IMR-90 (cell line): ENCODE results near the gene NRIP1. TPM values are rescaled to one million over a fixed set of nuclear protein-coding genes. Genes with fewer than 3 reads are reported as not detected.

ENCODE experiments used
- ATAC-seq: fragments of 200-7000 bp; cut with Tn5 transposase; 2 replicates; pipeline ENCODE4 v1.9.1; 2020; ENCODE audit warnings: low read depth, mild to moderate bottlenecking, moderate library complexity
- BruUV-seq: library from RNA; stranded (reverse); fragments of 400-500 nt; replicated peaks from 2 replicates; lab custom pipeline; 2021; lab: Mats Ljungman, UMichigan
- CTCF ChIA-PET: fragments of 300-600 bp; formaldehyde crosslinking; extraction: SDS; loops from one replicate; lab custom pipeline; 2021; ENCODE audit warnings: antibody characterized with exemption; lab: Yijun Ruan, JAX
- POLR2A ChIA-PET: fragments of 300-600 bp; sonication (Branson Sonifier 250); formaldehyde crosslinking; loops from one replicate; lab custom pipeline; 2022; ENCODE audit warnings: antibody characterized with exemption; ENCODE audit not compliant: unreplicated experiment; lab: Charles Lee
- DNase-seq: peaks from one replicate; pipeline ENCODE4 v3.0.0; 2013
- H2AFZ ChIP-seq: replicated peaks from 2 replicates; pipeline ENCODE3; 2013; ENCODE audit warnings: low read length, mild to moderate bottlenecking; ENCODE audit not compliant: poor library complexity
- H2AK5ac ChIP-seq: 2 replicates; pipeline ENCODE4 v1.6.1; 2013; ENCODE audit warnings: low read depth, low read length, inconsistent platforms
- H2AK9ac ChIP-seq: replicated peaks from 2 replicates; pipeline ENCODE3; 2013; ENCODE audit warnings: mild to moderate bottlenecking, low read depth, low read length, moderate library complexity; ENCODE audit not compliant: poor library complexity
- H2BK120ac ChIP-seq: 2 replicates; pipeline ENCODE4 v1.6.1; 2013; ENCODE audit warnings: low read depth, low read length, inconsistent platforms
- H2BK15ac ChIP-seq: 3 replicates; pipeline ENCODE4 v1.6.1; 2013; ENCODE audit warnings: low read depth, low read length, inconsistent platforms
- H2BK20ac ChIP-seq: 2 replicates; pipeline ENCODE4 v1.6.1; 2013; ENCODE audit warnings: low read depth, mild to moderate bottlenecking, inconsistent platforms, low read length, moderate library complexity
- H2BK5ac ChIP-seq: 2 replicates; pipeline ENCODE4 v1.6.1; 2013; ENCODE audit warnings: mild to moderate bottlenecking, low read depth, low read length, inconsistent platforms; ENCODE audit not compliant: poor library complexity, severe bottlenecking
- H3K14ac ChIP-seq: replicated peaks from 2 replicates; pipeline ENCODE4 v1.6.1; 2013; ENCODE audit warnings: low read depth, low read length, inconsistent platforms
- H3K18ac ChIP-seq: 2 replicates; pipeline ENCODE4 v1.6.1; 2013; ENCODE audit warnings: low read depth, low read length, control low read depth
- H3K23ac ChIP-seq: 2 replicates; pipeline ENCODE4 v1.6.1; 2013; ENCODE audit warnings: low read depth, low read length, inconsistent platforms
- H3K27ac ChIP-seq: 2 replicates; pipeline ENCODE4 v1.5.1; 2013; ENCODE audit warnings: mild to moderate bottlenecking, control low read depth, low read length; ENCODE audit not compliant: insufficient read depth
- H3K27me3 ChIP-seq: 2 replicates; pipeline ENCODE4 v1.6.1; 2013; ENCODE audit warnings: low read length; ENCODE audit not compliant: control insufficient read depth, insufficient read depth
- H3K36me3 ChIP-seq: 2 replicates; pipeline ENCODE4 v1.6.1; 2013; ENCODE audit warnings: low read length, mixed read lengths; ENCODE audit not compliant: control insufficient read depth, insufficient read depth
- H3K4ac ChIP-seq: 2 replicates; pipeline ENCODE4 v1.6.1; 2013; ENCODE audit warnings: low read depth, low read length, inconsistent platforms
- H3K4me1 ChIP-seq: 2 replicates; pipeline ENCODE4 v1.6.1; 2013; ENCODE audit warnings: low read length, mixed read lengths; ENCODE audit not compliant: control insufficient read depth, insufficient read depth
- H3K4me2 ChIP-seq: 2 replicates; pipeline ENCODE4 v1.6.1; 2013; ENCODE audit warnings: low read depth, mild to moderate bottlenecking, control low read depth, low read length, moderate library complexity
- H3K4me3 ChIP-seq: 2 replicates; pipeline ENCODE4 v1.5.1; 2013; ENCODE audit warnings: low read depth, mild to moderate bottlenecking, control low read depth, low read length, moderate library complexity; ENCODE audit not compliant: insufficient read depth
- H3K56ac ChIP-seq: 2 replicates; pipeline ENCODE4 v1.6.1; 2013; ENCODE audit warnings: low read length, inconsistent platforms; ENCODE audit not compliant: insufficient read depth; ENCODE audit errors: extremely low read depth
- H3K79me1 ChIP-seq, 2 experiments: 2 replicates each; pipeline ENCODE4 v1.6.1; 2013; ENCODE audit warnings: low read length in 2 of 2, inconsistent platforms in 1 of 2, low read depth in 1 of 2
- H3K9ac ChIP-seq: 2 replicates; pipeline ENCODE4 v1.6.1; 2013; ENCODE audit warnings: low read depth, low read length, control low read depth
- H3K9me1 ChIP-seq: 2 replicates; pipeline ENCODE4 v1.6.1; 2013; ENCODE audit warnings: low read length, inconsistent platforms; ENCODE audit not compliant: insufficient read depth
- H3K9me3 ChIP-seq: 2 replicates; pipeline ENCODE4 v1.6.1; 2013; ENCODE audit warnings: low read length; ENCODE audit not compliant: control insufficient read depth, insufficient read depth
- H4K20me1 ChIP-seq: 2 replicates; pipeline ENCODE4 v1.6.1; 2013; ENCODE audit warnings: low read length, inconsistent platforms; ENCODE audit not compliant: insufficient read depth
- H4K5ac ChIP-seq: 2 replicates; pipeline ENCODE4 v1.6.1; 2013; ENCODE audit warnings: mild to moderate bottlenecking, low read depth, low read length, control low read depth
- H4K8ac ChIP-seq, 2 experiments: 2 replicates each; pipeline ENCODE4 v1.6.1; 2013; ENCODE audit warnings: low read depth in 2 of 2, low read length in 2 of 2, control low read depth in 1 of 2, inconsistent platforms in 1 of 2
- H4K91ac ChIP-seq: 2 replicates; pipeline ENCODE4 v1.6.1; 2013; ENCODE audit warnings: low read depth, low read length, inconsistent platforms; ENCODE audit not compliant: insufficient read depth
- CEBPB ChIP-seq: IDR thresholded peaks from 2 replicates; pipeline ENCODE4 v1.6.1; 2012; ENCODE audit warnings: low read depth, low read length, improper control_type of control experiment
- WGBS, 2 experiments: methylation state at CpG; one replicate each; pipeline versions ENCODE4 v1.1.5 to v1.1.7; 2013; ENCODE audit warnings: missing lambda C conversion rate in 2 of 2; ENCODE audit not compliant: insufficient read length in 1 of 2; ENCODE audit errors: extremely low coverage in 2 of 2; 5-methylcytosine and 5-hydroxymethylcytosine counted together
- dilution Hi-C: fragments of 300-500 bp; cut with HindIII; formaldehyde crosslinking; loops from one replicate; pipeline ENCODE4 v1.14.3; 2018; ENCODE audit warnings: low sequenced_read_pairs; ENCODE audit not compliant: unreplicated experiment
- in situ Hi-C: fragments of 300-500 bp; cut with MboI; formaldehyde crosslinking; loops from 3 replicates; pipeline ENCODE4 v1.14.3; 2019; ENCODE audit warnings: low sequenced_read_pairs, inconsistent platforms, mixed read lengths
- intact Hi-C: fragments of 100-400 bp; cut with micrococcal nuclease; formaldehyde crosslinking; loops from 2 replicates; pipeline ENCODE4 v1.10.0; 2022
- polyA plus RNA-seq, 3 experiments: library from polyadenylated mRNA; depleted of rRNA; stranded (reverse); fragments of >200 nt; gene quantifications; 2 replicates each; pipeline ENCODE4 v1.2.3, GENCODE V29; 2012; ENCODE audit warnings: low replicate concordance in 1 of 3
- total RNA-seq: library from RNA; depleted of rRNA; stranded (reverse); fragments of >200 nt; gene quantifications from 2 replicates; pipeline ENCODE4 v1.2.3, GENCODE V29; 2012
- TF ChIP-seq, protein P1 (sequence below): fragments of 150-350 bp; IDR thresholded peaks from 2 replicates; pipeline ENCODE4 v1.6.1; 2017; ENCODE audit warnings: mild to moderate bottlenecking, antibody characterized with exemption, low read length, low read depth

The NRIP1 gene
- total and polyA plus RNA-seq, 2 of the 4 experiments (the other 2 are of a cell fraction): 9.6 to 73.8 TPM

DNA sequence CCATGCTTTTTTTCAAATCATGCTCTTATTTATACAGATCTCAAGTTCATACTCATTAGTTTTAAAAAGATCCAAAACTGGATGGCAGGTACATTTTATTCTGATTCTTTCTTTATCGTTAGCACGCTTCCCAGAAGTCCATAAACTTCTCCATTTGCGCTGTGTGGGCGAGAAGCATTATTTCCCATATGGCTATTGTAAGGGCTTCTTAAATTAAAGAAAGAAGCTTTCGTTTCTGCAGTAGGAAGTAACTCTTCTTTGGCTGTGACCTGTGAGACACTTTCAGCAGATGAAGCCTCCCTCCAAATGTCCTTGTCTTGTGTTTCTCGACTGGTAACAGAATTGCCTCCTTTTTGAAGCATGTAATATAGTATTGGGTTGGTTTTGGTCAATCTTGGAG is 100.2 kb downstream of the NRIP1 start:
- no peak overlapping the region for H4K91ac ChIP-seq
- H3K36me3 ChIP-seq: peaks cover 17% of the 10 kb centered on the region
- H3K18ac ChIP-seq: no peak overlapping the region
- H2BK15ac ChIP-seq: no peak overlapping the region
- no peak overlapping the region for H3K4ac ChIP-seq
- ATAC-seq: no peak
- DNase-seq: no peak
- WGBS, 2 experiments: no CpG with 5 or more reads among the region's 6 CpGs
- CTCF ChIA-PET: no interaction called here
- no peak overlapping the region for H2AK5ac ChIP-seq
- in situ Hi-C loops: no loop called here
- POLR2A ChIA-PET: no interaction called here
- H3K9me3 ChIP-seq: no peaks in the 10 kb centered on the region
- no peak overlapping the region for H2AK9ac ChIP-seq
- BruUV-seq: no TSS peak
- no peak for TF ChIP-seq CEBPB
- TF ChIP-seq, protein P1, sequence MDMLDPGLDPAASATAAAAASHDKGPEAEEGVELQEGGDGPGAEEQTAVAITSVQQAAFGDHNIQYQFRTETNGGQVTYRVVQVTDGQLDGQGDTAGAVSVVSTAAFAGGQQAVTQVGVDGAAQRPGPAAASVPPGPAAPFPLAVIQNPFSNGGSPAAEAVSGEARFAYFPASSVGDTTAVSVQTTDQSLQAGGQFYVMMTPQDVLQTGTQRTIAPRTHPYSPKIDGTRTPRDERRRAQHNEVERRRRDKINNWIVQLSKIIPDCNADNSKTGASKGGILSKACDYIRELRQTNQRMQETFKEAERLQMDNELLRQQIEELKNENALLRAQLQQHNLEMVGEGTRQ: no peak
- H3K79me1 ChIP-seq: peaks cover 44 to 58% of the 10 kb centered on the region in 2 experiments
- intact Hi-C loops: no loop called here
- no peak overlapping the region for H4K8ac ChIP-seq
- H3K9ac ChIP-seq: no peak overlapping the region
- no peak overlapping the region for H3K23ac ChIP-seq
- dilution Hi-C loops: no loop called here
- H3K9me1 ChIP-seq: peaks cover 9% of the 10 kb centered on the region; the same call in 1 of the 2 replicates
- H3K56ac ChIP-seq: no peak overlapping the region
- no peak overlapping the region for H4K5ac ChIP-seq
- no peak overlapping the region for H2AFZ ChIP-seq
- H3K4me3 ChIP-seq: no peak overlapping the region
- H3K27me3 ChIP-seq: no peaks in the 10 kb centered on the region
- H3K4me2 ChIP-seq: no peak overlapping the region
- peaks cover 3% of the 10 kb centered on the region; the same call in 1 of the 2 replicates for H4K20me1 ChIP-seq
- H3K4me1 ChIP-seq: peaks cover 5% of the 10 kb centered on the region; the same call in 1 of the 2 replicates
- H2BK5ac ChIP-seq: no peak overlapping the region
- H3K14ac ChIP-seq: no peak overlapping the region
- H2BK120ac ChIP-seq: no peak overlapping the region
- H3K27ac ChIP-seq: no peak overlapping the region
- H2BK20ac ChIP-seq: no peak overlapping the region
